Dermis microvascular lymphatic vessel endothelial cell (primary cell): ENCODE data around the gene ARHGAP42. TPM values are rescaled to one million over a fixed set of nuclear protein-coding genes. Genes with fewer than 3 reads are reported as not detected.
"Not testable (repeated sequence)": the region's sequence is repeated elsewhere in the genome, so short reads cannot be mapped to it uniquely, and the experiment has no call there.

Source experiments
- DNase-seq, 2 donors: peaks; one replicate each; pipeline versions ENCODE4 v3.0.0 to v3.0.0-alpha.2; 2010; ENCODE audit warnings: low read depth in 2 of 2
- total RNA-seq: library from RNA; depleted of rRNA; stranded (reverse); fragments of >200 nt; gene quantifications from 2 replicates; pipeline ENCODE4 v1.2.1, GENCODE V29; 2014

ARHGAP42 gene
- 4.9 and 7.5 TPM in 2 replicates for total RNA-seq

DNA sequence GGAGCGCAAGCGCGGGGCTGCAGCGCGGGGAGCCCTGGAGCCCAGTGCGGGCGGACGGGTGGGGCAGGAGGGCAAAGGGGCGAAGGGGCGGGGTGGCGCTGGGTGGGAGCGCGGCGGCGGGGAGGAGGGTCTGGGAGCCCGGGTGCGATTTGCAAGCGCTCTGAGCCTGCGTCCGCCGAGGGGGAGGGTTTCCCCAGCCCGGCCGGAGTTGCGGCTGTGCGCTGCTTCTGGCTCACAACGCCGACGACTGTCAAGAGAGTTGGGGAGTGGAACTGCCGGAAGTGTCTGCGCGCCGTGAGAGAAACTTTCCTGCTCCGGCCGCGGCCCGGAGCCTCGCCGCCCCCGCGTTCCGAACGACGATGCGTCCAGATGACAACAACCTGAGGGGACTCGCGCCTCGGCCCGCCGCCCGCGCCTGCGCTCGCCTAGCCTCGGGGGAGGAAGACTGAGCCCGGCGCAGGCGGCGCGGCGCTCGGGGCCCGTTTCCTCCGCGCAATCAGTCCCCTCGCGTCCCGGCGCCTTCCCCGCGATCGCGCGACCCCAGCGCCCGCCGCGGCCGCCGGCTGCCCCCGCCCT lies at the start of gene ARHGAP42:
ARHGAP42 (plus strand) TSS at position 235 of the 576 bp plus-strand sequence. CDS start 391 bp downstream, outside the sequence.
- DNase-seq: peak in 1 of 2 donors; percentile 69

DNA sequence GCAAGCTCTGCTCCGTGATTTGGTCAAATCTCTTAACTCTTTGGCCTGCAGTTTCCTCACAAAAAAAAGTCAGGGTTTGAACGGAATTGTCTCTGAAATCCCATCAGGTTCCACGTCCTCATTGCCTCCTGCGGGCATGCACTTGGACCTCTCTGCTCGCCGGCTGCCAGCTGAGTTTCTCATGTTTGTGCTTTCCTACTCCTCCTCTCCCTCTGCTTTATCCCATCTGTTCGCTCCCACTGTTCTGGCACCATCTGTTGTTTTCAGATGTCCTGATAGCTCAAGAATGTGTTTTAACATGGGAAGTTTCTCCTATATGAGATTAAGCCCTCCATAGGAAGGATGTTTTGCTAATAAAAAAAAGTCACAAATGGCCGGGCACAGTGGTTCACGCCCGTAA lies 49.4 kb upstream of the ARHGAP42 start:
- no peak for DNase-seq

DNA sequence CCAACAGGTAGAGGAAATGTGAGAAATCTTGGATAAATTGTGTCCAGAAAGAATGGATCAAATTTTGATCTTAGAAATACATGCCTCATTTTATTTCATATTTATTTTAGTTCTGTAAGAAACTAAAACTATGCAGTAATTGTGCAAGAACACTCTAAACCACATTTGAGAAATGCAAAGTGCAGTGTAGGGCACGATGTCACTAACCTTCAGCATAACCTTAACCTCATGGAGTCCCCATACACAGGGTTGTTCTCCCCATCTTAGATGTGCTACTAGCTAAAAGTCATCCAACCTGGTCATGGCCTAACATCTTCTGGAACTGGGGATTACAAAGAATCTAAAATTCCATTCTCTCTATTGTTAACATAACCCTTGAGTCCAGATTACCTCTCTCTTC lies 48.4 kb upstream of the ARHGAP42 start:
- DNase-seq: no peak

GRCh38 chr11:100639140-100639539 lies 47.9 kb upstream of the ARHGAP42 start:
- DNase-seq: peak in 1 of 2 donors; percentile 45

DNA sequence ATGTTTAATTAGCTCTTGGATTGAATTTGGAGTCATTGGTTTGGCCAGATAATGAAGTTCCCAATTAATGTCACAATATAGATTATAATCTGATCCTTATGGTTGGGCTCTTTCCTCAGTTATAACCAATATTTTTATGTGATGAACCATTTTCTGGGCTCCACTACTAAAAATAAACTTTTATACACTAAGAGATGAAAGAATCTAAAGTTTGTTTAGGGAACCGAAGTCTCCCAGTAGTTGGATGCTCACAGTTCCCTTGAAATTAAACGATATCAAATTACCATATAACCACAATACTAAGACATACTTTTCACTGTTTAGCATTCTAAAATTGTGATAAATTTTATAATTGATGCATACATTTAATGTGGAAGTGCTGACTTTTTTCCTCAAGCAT lies 47.0 kb upstream of the ARHGAP42 start:
- DNase-seq: no peak

DNA sequence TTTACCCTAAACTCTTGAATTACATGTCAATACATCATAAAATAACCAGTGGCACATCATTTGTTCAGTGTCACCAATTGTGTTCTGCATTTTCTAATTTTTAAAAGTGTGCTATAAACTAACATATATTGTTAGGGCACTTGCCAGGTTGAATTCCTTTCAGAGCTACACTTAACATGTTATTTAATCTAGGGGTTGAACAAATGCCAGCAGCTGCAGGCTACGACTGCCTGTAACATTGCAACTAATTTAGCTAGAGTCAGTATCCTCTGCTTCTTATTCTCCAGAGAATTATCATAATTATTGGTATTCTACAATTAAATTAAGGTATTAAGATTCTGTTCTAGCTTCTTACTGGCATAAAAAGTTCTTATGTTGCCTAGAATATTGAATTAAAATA lies 46.4 kb upstream of the ARHGAP42 start:
- no peak for DNase-seq

DNA sequence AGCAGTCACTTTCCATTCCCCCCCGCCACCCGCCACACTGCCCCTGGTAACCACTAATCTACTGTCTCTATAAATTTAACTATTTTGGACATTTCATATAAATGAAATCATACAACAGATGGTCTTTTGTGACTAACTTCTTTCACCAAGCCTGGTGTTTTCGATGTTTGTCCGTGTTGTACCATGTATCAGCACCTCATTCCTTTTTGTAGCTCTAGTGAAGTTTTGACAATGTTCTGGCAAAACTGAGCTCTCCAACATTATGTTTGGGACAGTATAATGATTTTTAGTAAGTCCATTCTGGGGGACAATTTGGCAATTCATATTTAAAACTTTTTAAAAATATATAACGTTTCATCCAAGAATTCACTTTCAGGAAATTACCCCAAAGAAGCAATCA lies 45.6 kb upstream of the ARHGAP42 start:
- DNase-seq: no peak

DNA sequence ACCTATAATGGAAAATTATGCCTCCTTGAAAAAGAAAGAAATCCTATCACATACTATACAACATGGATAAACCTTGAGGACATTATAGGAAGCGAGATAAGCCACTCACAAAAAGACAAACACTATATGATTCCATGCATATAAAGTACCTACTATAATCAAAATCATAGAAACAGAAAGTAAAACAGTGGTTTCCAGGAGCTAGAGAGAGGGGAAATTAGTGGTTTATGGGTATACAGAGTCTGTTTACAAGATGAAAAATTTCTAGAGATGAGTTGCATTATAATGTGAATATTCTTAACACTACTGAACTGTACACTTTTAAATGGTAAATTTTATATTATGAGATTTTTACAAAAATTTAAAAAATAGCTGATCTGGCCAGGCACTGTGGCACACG lies 40.5 kb upstream of the ARHGAP42 start:
- no peak for DNase-seq

DNA sequence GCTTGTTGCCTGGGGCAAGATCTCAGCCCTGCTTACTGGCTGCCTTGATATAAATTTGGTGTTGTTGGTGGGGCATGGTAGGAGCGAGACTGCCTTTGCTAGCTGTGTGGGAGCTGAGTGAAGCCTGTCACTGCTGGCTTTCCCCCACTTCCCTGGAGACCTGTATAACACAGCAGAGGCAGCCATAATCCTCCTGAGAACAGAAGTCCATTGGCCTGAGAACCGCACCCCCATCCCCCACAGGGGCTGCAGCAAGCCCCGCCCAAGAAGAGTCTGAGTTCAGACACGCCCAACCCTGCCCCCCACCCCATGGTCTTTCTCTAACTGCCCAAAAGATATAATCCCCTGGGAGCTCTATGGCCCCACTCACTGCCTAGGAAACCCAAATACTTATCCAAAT lies 39.2 kb upstream of the ARHGAP42 start:
- no peak for DNase-seq

GRCh38 chr11:100663583-100663982 lies 23.5 kb upstream of the ARHGAP42 start:
- no peak for DNase-seq

GRCh38 chr11:100663996-100664395 lies 23.1 kb upstream of the ARHGAP42 start:
- no peak for DNase-seq

- not testable (repeated sequence) for DNase-seq
Measured at GRCh38 chr11:100666816-100667215, 20.3 kb upstream of the ARHGAP42 start.

GRCh38 chr11:100667449-100667848 lies 19.6 kb upstream of the ARHGAP42 start:
- DNase-seq: no peak

- no peak for DNase-seq
Measured at GRCh38 chr11:100670140-100670539, 16.9 kb upstream of the ARHGAP42 start.

GRCh38 chr11:100671471-100671870 lies 15.6 kb upstream of the ARHGAP42 start:
- DNase-seq: no peak

GRCh38 chr11:100672498-100673033 lies 14.5 kb upstream of the ARHGAP42 start:
- DNase-seq: no peak

DNA sequence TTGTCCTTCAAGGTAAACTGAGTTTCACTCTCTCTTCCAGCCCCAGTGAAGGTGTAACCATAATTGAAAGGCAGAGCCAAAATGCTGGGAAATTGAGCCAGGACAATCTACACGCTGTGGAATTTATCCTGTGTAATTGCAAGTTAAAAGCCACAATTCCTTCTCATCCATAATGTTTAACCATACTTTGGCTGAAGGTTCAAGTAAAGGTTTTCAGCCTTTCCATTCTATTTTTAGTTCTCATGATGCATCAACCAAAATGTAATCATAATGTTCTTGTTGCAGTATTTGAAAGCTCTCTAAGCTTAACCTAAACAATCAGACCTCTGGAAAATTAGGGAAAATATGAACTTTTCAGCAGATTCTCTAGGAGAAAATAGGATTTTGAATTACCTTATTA lies 14.0 kb upstream of the ARHGAP42 start:
- no peak for DNase-seq

DNA sequence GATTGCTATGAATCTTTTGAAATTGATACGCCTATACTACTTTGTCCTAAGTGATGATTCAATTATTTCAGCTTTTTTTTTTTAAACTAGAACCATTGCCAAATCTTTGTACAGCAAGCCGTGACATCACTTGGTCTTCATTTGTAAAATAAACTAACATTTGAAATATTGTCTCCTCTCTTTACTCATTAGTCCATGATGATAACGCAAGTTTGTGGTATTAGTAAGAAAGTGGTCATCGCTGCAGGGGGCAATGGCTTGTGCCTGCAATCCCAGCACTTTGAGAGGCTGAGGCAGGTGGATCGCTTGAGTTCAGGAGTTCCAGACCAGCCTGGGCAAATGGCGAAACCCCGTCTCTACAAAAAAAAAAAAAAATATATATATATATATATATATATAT lies 12.9 kb upstream of the ARHGAP42 start:
- DNase-seq: no peak

DNA sequence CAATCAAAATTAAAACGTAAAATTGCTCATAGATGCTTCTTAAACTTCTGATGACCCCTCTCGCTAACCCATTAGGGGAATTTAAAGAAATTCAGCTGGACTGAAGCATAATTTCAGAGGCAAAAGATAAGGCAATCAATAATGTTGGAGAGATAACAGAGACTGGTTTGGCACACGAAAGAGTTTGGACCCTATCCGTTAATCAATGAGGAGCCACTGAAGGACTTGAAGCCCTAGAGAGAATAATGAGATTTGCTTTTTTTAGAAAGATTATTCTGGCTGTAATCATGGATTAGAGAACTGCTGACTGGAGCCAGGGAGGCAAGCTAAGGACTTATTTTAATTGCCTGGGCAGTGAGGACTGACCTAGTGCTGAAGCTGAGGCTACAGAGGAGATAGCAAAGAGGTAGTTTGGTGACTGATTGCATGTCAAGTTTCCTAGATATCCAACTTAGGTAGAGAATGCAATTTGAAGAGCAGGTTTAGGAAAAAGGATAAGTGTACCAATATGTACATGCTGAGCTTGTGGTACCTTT lies 11.9 kb upstream of the ARHGAP42 start:
- no peak for DNase-seq

DNA sequence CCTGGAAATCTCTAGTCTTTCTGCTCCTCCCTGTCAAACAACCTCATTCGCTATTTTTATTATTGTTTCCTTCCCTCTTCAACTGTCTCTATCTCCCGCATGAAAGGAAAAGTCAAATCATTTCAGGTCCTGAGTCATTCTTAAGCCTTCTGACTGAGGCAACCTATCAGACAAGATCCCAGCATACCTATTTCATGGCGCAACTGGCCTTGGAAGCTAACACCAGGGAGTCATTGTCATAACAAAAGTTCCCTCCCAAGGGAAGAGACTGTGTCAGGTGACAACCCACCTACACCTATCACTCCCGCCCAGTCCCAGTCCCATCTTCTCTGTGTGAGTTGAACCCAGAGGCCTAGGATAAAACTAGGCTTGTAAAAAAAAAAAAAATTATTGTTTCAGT lies 10.2 kb upstream of the ARHGAP42 start:
- no peak for DNase-seq

DNA sequence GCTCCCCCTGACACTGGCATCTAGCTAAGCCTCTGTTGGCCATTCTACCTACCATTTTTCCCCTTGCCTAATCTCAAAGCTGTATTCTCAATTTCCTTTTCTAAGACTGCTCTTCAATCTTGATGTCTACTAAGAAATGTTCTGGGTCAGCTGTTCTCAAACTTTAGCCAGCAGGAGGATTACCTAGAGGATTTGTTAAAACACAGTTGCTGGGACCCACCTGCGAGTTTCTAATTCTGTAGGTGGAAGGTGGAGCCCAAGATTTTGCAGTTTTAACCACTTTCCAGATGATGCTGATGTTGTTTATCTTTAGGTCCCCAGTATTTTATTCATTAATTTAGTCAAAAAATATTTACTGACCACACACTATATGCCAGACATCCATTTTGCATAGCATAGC lies 9.3 kb upstream of the ARHGAP42 start:
- DNase-seq: no peak

GRCh38 chr11:100680070-100680469 lies 7.0 kb upstream of the ARHGAP42 start:
- DNase-seq: no peak

GRCh38 chr11:100681064-100681502 lies 6.0 kb upstream of the ARHGAP42 start:
- DNase-seq: peak; percentile 20 to 62
